Urothelium cell line (cell line): ENCODE data around the gene CHST5.
A peak's percentile ranks its signal among the peaks of the same experiment; 100 is the strongest.
"Not testable (repeated sequence)": the region's sequence is repeated elsewhere in the genome, so short reads cannot be mapped to it uniquely, and the experiment has no call there.

ENCODE experiments used
- DNase-seq: peaks from one replicate; pipeline ENCODE4 v3.0.0; 2011; ENCODE audit warnings: low spot score, mixed read lengths
- FAIRE-seq: peaks from 2 replicates; lab custom pipeline; 2011; peaks lifted over from hg19 to GRCh38; lab: Jason Lieb, UNC

Gene CHST5

GRCh38 chr16:75514296-75514695 is 21.6 kb downstream of the CHST5 start:
- no peak for DNase-seq
- FAIRE-seq, result no peak

- FAIRE-seq (no peak), DNase-seq (peak; percentile 64)
Observed at GRCh38 chr16:75506574-75506973, 29.3 kb downstream of the CHST5 start.

GRCh38 chr16:75506107-75506506 is 29.8 kb downstream of the CHST5 start:
- no peak for FAIRE-seq
- no peak for DNase-seq

GRCh38 chr16:75503801-75504200 is 32.1 kb downstream of the CHST5 start:
- no peak for FAIRE-seq

GRCh38 chr16:75502916-75503605 is 32.8 kb downstream of the CHST5 start:
- FAIRE-seq (no peak), DNase-seq (no peak)

More at GRCh38 chr16:75503801-75504200, 32.1 kb downstream of the CHST5 start:
- no peak for DNase-seq

GRCh38 chr16:75501820-75502219 is 34.1 kb downstream of the CHST5 start:
- not testable (repeated sequence) for DNase-seq, FAIRE-seq

GRCh38 chr16:75501359-75501758 is 34.5 kb downstream of the CHST5 start:
- no peak for FAIRE-seq
- no peak for DNase-seq

GRCh38 chr16:75498605-75499322 is 37.1 kb downstream of the CHST5 start:
- FAIRE-seq, result peak; percentile 61
- not testable (repeated sequence) for DNase-seq

GRCh38 chr16:75497558-75497957 is 38.4 kb downstream of the CHST5 start:
- DNase-seq, result no peak
- FAIRE-seq, result no peak

GRCh38 chr16:75495076-75495674 is 40.7 kb downstream of the CHST5 start, which contains the start of gene CHST6:
TSS of gene CHST6 (minus strand) at chr16:75495441. CDS start at chr16:75479828, 15,613 bp downstream.
- FAIRE-seq (peak; percentile 27), DNase-seq (peak; percentile 90)

- FAIRE-seq (no peak), DNase-seq (peak; percentile 41)
Observed at GRCh38 chr16:75494661-75495075, 41.2 kb downstream of the CHST5 start.

GRCh38 chr16:75494184-75494583 is 41.7 kb downstream of the CHST5 start:
- no peak for DNase-seq
- no peak for FAIRE-seq

GRCh38 chr16:75491876-75492275 is 44.0 kb downstream of the CHST5 start:
- no peak for FAIRE-seq
- peak; percentile 31 for DNase-seq

- DNase-seq, result no peak
- FAIRE-seq, result no peak
Observed at GRCh38 chr16:75488322-75488721, 47.6 kb downstream of the CHST5 start.

GRCh38 chr16:75486676-75487313 is 49.1 kb downstream of the CHST5 start:
- FAIRE-seq, result no peak

GRCh38 chr16:75486014-75486675 is 49.8 kb downstream of the CHST5 start:
- no peak for DNase-seq
- FAIRE-seq, result no peak

More at GRCh38 chr16:75486676-75487313, 49.1 kb downstream of the CHST5 start:
- DNase-seq, result no peak

GRCh38 chr16:75485230-75486013 is 50.5 kb downstream of the CHST5 start:
- FAIRE-seq, result no peak
- DNase-seq, result no peak

- DNase-seq (peak; percentile 86), FAIRE-seq (no peak)
Observed at GRCh38 chr16:75483222-75483621, 52.7 kb downstream of the CHST5 start.

- peak; percentile 17 for DNase-seq
- no peak for FAIRE-seq
Observed at GRCh38 chr16:75482434-75483205, 53.3 kb downstream of the CHST5 start.
